GM18498 (cell line): ENCODE results near the gene PDGFB.

ENCODE experiments used
- ATAC-seq: cut with Tn5 transposase; IDR thresholded peaks from one replicate; pipeline ENCODE4 v1.9.1; 2021; ENCODE audit warnings: mild to moderate bottlenecking, moderate library complexity; ENCODE audit not compliant: unreplicated experiment

The PDGFB gene

DNA sequence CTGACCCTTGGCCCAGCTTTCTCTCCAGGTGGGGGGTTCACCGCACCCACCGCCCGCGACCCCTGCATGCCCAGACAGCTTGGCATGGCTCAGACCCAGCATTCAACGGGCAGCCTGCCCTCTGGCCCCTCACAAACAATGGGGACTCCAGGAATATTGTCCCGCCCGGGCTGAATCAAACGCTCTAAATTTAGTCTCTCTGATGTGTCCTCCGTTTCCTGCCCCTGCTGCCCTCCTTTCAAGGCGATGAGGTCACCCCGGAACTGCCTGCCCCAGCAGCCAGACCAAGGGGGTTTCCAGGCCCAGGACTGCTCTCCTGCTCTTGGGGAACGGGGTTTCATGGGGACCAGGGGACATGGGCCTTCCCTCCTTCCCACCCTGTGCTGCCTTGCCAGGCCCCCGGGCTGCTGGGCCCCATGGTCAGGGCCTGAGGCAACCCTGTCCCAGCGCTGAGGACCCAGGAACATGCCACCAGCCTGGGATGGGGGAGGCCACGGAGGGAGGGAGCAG lies 10.1 kb upstream of the PDGFB start:
- no peak for ATAC-seq

DNA sequence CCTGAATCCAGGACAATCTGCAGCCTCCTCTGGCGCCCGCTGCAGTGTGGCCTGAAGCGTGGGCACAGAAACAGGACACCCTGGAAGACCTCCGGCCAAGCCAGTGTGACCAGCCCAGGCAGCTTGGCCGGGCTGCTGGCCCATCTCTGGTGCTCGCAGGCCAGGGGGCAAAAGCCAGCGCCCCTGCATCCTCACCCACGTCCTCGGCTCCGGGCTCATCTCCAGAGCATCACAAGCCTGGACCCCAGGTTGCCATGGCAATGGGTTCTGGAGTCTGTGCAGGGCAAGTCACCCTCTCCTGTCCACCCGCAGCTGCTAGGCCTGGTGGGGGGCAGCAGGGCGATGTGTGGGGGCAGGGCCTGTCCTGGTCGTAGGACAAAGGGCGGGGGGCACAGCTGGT lies 9.3 kb upstream of the PDGFB start:
- no peak for ATAC-seq

DNA sequence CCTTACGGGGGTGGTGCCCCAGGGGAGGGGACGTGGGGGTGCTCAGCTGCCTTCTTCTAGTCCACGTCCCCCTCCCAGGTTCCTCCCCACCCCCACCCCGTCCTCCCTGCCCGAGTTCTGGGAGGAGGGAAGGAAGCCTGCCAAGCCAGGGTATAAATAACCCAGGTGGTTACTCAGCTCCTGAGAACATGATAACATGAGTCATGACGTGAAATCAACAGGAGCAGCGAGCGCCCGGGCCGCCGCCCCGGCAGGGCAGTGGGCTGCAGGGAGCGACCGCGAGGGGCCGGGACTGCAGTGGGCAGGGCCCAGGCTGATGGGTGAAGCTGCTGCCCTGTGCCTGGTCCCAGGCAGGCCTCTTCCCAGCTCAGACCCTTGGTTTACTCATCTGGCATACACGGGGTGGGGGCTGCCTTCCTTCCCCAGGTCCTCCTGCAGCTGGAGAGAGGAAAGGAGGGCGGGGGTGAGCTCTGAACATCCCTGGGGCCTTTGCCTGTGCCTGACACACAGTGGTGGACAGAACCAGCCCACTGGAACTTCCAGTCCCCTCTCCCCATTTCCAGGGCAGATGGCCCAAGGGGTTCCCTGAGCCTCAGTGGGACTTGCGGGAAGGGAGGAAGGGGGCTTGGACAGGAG lies 8.8 kb upstream of the PDGFB start:
- ATAC-seq, result no peak

DNA sequence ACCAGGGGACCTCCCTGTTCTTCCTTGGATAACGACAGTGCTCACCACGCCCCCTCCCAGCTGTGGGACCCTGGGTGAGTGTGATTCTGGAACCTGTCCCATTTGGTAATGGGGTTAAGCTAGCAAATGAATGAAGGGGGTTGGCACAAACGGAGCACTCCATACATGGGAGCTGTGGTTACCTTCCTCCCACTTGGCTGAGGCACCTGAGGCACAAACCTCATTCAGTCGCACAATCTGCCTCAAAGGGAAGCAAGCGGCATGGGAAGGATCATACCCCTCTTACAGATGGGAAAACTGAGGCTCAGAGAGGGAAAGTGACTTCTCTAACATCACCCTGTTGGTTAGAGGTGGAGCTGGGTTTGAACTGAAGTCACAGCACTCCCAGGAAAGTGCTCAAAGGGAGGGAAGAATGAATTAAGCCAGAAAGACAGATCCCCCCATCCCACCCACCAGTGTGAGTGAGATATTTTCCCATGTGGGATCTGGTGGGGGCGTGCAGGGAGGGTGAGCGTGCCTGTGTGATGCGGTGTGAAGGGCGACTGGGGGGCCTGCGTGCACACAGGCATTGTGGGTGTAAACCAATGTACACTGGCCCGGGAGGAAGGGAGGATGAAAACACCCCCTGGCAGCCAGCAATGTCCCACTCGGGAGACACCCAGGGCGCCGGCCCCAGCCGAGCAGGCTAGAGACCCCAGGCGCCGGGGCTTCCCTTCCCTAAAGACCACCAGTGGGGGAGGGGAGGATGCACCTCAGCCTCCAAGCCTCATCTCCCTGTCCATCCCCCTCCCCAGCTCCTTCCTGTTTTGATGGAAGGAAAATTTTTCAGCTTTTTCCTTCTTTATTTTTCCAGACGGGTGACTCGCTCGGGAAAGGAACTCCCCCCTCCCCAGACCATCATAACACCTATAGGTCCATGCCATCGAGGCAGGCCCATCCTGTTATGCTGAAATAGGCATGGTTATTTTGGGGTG lies 8.0 kb upstream of the PDGFB start:
- no peak for ATAC-seq

DNA sequence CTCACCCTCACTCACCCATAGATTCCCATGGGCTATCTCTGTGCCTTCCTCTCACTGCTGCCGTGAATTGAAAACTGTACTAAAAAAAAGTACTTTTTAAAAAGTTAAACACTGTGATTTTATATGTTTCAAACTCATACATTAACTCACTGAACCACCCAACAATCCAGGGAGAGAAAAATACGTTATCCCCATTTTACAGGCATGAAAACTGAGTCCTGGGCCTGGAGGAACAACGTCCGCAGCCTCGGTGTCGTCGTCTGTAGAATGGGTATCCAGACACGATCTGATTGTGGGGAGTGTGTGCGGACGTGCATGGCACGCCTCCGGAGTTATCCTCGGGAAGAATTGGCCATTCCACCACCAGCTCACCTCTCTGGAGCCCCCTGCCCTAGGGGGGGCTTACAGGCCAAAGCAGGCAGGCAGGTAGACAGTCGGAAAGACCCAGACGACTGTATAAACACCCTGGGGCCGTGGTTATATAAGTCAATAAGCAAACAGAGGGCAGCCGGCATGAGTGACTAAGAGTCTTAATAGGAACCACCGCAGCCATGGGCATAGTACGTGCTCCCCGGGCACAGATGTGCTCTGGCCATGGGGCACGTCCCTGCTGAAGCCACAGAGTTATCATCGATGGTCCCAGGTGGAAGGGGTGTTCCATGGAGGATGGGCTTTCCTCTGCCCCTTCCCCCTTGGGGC lies 7.1 kb upstream of the PDGFB start:
- no peak for ATAC-seq

DNA sequence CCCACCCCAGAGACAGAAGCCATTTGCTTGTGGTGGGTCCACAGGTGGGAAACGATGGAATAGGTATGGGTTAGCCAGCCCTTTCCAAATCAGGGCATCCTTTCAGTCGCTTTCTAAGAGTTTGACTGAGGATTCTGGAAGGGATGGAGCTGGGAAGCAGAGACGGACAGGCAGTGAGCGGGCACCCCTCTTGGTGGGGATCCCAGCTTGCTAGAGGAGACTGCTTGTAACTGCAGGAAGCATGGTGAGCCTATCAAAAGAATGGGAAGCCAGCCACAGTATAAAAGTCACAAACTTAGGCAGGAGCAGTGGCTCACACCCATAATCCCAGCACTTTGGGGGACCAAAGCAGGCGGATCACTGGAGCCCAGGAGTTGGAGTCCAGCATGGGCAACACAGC lies 6.1 kb upstream of the PDGFB start:
- ATAC-seq, result no peak

DNA sequence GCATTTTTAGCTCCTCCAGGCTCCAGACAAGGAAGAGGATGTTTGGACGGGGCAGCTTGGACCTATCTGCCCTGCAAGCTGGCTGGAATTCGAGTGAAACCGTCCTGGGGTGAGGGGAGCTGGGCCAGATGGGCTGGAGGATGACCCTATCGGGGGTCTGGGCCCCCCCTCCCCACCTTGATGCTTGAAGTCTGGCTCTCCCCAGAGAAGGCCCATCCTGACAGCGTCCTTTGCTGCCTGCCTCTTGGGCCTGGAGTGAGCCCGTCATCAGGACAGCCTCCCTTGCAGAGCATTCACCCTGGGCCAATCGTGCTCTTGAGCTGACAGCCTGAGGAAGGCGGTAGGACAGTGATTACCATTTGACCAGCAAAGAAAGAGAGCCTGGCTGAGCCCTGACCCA lies 5.3 kb upstream of the PDGFB start:
- no peak for ATAC-seq

DNA sequence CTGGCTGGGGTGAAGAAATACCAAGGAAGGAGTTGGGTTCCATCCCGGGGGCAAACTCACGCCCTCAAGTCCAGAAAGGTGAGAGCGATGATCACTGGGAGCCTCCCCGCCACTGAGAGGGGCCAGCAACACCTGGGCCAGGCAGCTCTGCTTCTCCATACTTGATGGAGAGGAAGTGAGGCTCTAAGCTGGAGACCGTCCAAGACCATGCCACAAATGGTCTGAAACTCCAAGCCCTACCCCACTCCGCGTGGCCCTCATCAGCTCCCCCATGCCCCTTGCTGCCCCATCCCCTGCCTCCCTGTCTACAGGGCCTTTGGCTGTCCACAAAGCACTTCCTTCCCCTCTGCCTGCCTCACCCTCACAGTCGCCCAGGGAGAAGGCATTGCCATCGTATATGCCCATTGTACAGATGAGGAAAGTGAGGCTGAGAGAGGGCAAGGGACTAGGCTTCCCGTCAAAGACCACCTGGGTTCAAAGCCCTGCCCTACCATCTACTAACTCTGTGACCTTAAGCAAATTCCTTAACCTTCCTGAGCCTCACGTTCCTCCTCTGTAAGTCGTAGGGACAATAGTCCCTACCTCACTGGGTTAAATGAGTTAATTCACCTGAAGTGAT lies 4.4 kb upstream of the PDGFB start:
- no peak for ATAC-seq

DNA sequence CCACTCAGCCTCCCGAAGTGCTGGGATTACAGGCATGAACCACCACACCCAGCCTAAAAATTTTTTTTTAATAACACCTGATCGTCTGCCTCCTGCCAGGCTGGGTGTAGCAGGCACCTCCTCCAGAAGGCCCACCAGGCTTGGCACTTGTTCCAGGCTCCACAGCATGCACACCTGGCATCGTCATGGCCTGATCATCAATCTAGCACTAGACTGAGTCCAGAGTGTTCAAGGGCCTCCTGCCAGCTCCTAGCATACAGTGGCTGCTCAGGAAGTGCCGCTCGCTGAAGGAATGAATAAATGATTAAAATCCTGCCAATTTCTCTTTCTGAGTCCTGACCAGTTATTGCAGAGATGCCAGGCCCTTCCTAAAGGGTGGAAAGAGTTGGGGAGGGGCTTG lies 3.5 kb upstream of the PDGFB start:
- ATAC-seq, result no peak

DNA sequence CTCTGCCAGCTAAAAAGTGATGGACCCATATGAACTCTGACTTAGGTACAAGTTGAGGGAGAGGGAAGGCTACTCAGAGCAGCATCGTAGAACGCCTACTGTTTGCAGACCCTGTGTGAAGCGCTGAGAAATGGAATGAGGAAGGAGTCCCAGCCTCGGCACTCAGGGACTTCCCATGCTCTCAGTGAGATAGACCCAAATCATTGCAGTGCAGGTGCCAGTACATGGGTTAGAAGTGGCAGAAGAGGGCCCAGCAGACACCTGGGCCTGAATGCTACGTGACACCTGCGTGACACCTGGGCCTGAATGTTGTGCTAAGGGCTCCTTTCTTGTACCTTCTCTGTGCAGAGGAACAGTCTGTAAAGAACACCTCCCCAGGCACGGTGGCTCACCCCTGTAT lies 2.6 kb upstream of the PDGFB start:
- no peak for ATAC-seq

DNA sequence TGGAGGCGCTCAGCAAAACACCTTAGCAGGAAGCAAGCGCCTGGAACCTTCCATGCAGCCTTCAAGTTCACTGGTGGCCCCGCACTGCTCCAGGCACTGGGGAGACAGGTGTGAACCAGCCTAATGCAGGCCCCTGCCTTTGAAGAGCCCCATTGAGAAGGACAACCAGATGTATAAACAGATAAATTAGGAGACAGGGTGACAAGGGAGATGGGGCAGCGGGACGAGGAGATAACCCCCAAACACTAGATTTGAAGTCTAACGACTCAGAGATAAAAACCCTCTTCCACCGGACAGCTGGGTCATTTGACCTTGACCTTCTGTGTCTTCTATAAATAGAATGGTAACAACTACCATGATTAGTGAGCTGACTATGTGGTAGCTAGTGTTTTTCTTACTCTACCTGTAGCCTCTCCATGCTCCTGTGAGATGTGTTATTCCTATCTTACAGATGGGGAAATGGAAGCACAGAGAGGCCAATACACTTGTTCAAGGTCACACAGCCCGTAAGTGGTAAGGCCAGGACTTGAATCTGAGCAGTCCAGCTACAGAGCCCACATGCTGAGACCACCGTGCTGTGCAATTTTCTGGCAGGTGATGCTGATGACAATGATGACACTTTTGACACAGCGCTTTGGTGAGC lies 2.0 kb upstream of the PDGFB start:
- no peak for ATAC-seq

DNA sequence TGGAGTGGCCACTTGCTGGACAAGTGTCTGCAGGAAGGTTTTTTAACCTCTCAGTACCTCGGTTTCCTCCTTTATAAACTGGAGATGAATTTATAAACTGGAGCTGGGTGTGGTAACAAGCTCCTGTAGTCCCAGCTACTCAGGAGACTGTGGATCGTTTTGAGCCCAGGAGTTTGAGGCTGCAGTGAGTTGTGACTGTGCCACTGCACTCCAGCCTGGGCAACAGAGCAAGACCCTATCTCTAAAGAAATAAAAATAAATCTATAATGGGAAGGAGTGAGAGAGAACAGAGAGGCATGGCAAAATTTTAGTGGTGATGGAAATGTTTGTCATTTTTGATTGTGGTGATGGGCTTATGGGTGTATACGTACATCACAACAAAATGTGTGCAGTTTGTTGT lies 1.4 kb upstream of the PDGFB start:
- no peak for ATAC-seq

DNA sequence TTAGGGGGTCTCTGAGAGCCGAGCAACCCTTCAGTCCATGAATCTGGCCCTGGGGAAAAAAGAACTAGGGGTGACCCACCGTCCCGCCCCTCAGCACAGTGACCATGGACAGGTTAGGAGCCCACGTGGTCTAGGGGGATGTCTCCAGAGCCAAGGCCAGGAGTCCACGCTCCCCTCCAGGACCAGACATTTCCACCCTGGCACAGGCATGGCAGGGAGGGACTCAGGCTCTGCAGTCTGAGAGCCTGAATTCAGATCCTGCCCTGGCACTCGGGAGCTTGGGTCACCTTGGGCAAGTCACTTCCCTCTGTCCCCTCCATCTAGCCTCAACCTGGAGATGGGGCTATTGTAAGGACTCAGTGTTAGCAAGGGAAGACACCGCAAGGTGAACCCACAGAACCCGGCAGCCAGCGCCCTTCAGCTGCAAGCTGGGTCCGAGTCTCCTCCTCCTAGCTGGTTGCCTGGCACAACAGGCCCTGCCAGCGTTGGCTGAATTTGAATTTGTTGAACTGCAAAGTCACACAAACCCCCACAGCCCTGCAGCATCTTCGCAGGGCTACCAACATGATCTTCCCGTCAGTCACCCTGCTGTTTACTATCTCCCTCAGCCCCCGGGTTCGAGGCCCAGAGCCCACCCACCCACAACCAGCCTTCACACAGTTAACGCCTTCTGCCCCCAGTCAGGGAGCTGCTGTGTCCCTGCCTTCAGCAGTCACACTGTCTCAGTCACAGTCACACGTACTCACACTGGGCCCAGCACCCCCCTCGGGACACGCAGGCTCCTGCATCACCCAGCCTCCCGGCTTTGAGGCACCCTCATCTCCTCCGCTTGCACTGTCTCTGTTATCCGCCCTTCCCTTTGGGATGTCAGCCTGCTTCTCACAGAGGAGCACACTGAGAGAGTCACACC lies 603 bp upstream of the PDGFB start:
- no peak for ATAC-seq

DNA sequence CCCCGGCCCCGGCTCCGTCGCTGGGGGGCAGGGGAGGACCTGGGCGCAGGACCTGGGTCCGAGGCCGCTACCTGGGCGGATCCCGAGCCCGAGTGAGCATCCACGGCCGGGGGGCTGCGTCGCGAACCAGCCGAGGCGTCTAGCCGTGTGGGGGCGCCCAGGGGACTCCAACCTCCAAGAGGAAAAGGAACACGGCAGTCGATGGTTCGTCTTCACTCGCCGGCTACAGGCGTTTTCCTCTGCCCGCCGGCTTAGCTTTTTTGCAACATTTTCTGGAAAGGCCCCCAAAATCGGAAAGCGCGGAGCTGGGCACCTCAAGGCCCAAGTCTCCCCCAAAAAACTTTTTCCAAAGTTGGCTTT lies 666 bp downstream of the PDGFB start:
- ATAC-seq, result no peak

DNA sequence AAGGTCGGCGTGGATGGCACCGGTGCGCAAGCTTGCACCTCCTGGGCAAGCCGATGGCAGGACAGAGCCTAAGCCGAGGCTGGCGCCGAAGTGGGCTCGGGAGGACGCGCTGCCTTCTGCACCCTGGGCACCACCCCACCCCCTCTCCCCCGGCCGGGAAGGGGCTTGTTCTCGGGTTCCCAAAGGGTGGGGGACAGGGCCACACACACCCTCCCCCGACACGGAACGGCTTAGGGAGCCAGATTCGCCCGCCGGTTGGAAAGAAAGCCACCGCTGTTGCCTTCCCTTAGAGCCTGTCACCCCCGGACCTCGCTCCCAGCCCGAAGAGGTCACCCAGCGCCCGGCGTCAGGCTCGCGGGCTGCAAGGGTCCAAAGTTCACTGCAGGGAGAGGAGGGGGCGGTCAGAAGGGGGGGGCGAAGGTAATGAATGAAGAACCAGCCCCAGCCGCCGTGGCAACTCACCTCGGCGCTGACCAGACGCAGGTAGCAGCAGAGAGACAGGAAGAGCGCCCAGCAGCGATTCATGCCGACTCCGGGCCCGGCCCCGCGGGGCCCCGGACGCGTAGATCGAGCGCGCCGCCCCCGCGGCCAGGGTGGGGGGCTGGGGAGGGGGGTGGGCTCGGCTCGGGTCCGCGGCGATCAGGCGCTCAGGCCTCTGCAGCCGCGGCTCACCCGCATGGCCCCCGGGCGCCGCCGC lies 1.2 kb downstream of the PDGFB start:
- ATAC-seq, result no peak

DNA sequence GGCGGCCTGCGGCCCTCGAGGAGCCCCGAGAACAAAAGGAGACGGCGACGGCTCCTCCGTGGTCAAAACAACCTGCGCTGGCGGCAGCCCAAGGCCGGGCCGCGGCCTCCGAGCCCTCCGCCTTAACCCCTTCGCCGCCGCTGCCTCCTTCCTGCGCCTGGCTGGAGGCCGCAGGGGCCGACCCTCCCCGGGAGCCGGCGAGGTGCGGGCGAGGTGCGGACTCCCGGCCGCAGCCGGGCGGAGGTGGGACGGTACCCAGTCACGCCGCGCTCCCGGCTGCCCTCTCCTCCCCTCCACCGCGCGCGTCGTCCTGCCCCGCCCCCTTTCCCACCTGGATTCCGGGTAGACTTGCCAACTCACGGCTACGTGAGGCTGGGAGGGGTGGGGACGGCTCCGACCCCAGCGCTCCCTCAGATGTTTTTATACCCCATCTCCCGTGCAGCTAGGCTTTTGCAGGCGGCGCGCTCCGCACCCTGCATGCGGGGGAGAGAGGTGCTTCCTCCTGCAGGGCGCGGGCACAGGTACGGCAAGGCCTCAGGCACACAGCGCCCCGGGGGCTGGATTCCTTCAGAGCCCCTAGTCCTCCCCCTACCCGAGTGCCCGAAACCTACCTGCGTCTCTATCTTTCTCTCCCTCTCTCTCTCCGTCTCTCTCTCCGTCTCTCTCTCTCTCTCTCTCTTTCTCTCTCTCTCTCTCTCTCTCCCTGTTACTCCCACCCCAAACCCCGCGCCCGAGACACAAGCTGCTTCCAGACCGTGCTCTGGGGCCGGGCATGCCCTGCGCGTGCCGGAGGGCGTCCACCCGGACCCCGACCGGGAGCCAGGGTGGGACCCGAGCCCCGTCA lies 2.0 kb downstream of the PDGFB start:
- ATAC-seq, result no peak

DNA sequence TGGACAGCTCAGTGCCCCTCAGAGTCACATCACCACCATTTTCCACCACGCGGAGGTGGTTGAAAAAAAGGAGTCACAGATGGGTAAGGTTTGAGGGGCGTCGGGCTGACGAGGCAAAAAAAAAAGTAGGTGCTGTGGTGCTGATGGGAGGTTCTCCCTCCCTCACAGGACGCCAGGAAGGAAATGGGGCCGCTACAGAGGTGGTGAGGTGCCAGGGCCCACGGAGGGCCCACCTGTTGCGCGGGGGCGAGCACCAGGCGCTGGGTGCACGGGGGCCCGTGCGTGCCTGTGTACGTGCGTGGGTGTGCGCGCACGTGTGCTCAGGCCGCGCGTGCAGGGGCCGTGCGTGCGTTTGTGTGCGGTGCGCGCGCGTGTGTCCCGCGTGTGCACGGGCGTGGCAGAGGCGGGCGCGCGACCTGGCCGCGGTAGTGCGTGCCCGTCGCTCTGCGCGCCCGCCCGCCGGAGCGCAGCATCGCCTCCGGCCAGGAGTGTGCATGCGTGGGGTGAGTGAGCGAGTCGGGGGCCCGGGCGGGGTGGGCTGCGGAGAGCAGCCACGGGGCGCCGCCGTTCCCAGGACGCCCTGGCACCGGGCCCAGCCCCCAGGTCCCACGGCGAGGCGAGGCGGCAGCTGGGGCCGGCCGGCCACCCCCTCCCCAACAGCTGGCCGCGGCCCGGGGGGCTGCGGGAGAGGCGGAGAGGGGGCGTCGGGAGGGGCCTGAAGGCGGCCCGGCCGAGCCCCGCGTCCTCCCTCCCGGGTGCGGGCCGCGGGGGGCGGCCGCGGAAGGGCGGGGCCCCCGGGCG lies 2.8 kb downstream of the PDGFB start:
- no peak for ATAC-seq
